ENCODE measurements around the gene MMP25. TPM values are rescaled to one million over a fixed set of nuclear protein-coding genes. Genes with fewer than 3 reads are reported as not detected.

MMP25 gene
- total RNA-seq, 4 donors from 2014 or later = 0.51 to 0.87 (median 0.83) TPM; not detected in 1

DNA sequence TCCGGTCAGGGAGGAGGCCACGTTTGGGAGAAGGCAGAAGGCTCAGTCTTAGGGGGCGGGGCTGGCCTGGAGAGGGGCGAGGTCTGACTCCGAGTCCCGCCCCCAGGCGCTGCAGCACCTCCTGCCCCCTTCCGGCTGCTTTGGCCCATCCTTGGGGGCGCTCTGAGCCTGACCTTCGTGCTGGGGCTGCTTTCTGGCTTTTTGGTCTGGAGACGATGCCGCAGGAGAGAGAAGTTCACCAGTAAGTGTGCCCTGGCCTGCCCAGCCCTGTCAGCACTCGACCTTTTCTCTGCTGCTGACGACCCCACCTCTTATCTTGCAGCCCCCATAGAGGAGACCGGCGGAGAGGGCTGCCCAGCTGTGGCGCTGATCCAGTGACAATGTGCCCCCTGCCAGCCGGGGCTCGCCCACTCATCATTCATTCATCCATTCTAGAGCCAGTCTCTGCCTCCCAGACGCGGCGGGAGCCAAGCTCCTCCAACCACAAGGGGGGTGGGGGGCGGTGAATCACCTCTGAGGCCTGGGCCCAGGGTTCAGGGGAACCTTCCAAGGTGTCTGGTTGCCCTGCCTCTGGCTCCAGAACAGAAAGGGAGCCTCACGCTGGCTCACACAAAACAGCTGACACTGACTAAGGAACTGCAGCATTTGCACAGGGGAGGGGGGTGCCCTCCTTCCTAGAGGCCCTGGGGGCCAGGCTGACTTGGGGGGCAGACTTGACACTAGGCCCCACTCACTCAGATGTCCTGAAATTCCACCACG, 24.7 kb upstream of the MMP25 start:
- Histone ChIP-seq H3K36me3 (peaks cover 10% of the 10 kb centered on the region), H3K4me3 (peak overlapping the region; percentile 60), H3K27ac (peak overlapping the region; percentile 90), H3K27me3 (peaks cover 19% of the 10 kb centered on the region), H3K9me3 (no peaks in the 10 kb centered on the region), H3K4me1 (peaks cover 63% of the 10 kb centered on the region)
- TF ChIP-seq, protein P1, sequence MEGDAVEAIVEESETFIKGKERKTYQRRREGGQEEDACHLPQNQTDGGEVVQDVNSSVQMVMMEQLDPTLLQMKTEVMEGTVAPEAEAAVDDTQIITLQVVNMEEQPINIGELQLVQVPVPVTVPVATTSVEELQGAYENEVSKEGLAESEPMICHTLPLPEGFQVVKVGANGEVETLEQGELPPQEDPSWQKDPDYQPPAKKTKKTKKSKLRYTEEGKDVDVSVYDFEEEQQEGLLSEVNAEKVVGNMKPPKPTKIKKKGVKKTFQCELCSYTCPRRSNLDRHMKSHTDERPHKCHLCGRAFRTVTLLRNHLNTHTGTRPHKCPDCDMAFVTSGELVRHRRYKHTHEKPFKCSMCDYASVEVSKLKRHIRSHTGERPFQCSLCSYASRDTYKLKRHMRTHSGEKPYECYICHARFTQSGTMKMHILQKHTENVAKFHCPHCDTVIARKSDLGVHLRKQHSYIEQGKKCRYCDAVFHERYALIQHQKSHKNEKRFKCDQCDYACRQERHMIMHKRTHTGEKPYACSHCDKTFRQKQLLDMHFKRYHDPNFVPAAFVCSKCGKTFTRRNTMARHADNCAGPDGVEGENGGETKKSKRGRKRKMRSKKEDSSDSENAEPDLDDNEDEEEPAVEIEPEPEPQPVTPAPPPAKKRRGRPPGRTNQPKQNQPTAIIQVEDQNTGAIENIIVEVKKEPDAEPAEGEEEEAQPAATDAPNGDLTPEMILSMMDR (IDR thresholded peaks at IDR 0.05) = peak in 1 of 2 donors; percentile 21
- TF ChIP-seq EP300 (IDR thresholded peaks at IDR 0.05) = no peak
- DNase-seq (ENCODE audit: low spot score in 2 of 2) = peak; percentile 90 to 91
- WGBS = 3% methylated on average over 12 of the region's 25 CpGs

DNA sequence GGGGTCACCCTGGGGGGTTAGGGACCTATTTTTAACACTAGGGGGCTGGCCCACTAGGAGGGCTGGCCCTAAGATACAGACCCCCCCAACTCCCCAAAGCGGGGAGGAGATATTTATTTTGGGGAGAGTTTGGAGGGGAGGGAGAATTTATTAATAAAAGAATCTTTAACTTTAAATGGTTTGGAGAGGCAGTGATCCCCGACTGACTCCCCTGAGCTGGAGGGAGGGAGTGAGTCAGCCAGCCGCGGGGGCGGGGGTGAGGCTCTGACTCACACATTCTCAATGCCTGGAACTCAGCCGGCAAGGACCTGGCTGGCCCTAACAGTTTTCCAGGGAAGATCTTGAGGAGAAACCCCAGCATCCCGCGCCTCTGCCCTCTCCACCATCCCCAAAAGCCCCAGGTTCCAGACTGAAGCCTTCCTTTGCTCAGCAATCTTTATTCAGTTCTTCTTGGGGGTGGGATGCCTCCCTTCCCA, 24.1 kb upstream of the MMP25 start:
- no peak for TF ChIP-seq POLR2A (IDR thresholded peaks at IDR 0.05)
- peak in 1 of 3 donors; percentile 68 for TF ChIP-seq POLR2AphosphoS5 (IDR thresholded peaks at IDR 0.05)
- Histone ChIP-seq H3K36me3 (peaks cover 16% of the 10 kb centered on the region), H3K27me3 (peaks cover 19% of the 10 kb centered on the region), H3K4me3 (peak overlapping the region; percentile 60), H3K9me3 (no peaks in the 10 kb centered on the region), H3K4me1 (peaks cover 63% of the 10 kb centered on the region), H3K27ac (peak overlapping the region; percentile 90)
- DNase-seq (ENCODE audit: low spot score in 2 of 2) = peak; percentile 94 to 95
- WGBS = under 1% methylated on average over 8 of the region's 8 CpGs

DNA sequence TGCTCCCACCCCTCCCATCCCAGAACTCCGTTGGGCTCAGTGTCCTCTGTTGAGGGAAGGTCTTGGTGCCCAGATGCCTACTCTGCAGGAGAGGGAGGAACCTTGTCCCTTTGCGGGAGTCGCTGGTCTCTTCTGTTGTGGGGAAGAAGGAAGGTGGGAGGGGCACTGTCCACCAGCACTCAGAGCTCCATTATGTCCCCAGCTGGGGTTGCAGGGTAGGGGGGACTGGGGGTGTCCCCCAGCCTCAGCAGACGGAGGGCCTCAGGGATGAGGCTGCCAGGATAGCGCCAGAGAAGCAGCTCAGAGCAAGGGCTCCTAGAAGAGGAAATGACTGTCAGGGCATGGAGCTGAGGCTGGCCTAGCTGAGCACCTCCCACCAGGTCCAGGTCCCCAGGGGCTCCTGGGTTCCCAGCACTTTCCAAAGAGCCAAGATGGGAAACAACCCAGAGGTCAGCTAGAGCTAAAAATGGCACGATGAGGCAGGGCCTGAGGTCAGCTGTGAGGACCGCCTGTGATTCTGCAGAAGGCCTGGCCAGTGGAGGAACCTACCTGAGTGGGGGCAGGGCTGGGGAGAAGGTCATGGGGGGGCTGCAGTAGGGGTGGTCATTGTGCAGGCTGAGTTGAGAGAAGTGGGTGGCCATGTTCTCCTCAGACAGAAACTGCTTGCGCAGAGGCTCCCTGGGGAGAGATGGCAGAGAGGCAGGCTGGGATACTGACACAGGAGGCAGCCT, 23.5 kb upstream of the MMP25 start:
- Histone ChIP-seq H3K4me1 (peaks cover 64% of the 10 kb centered on the region), H3K36me3 (peaks cover 19% of the 10 kb centered on the region), H3K4me3 (peak overlapping the region; percentile 60), H3K27me3 (peaks cover 15% of the 10 kb centered on the region), H3K27ac (peak overlapping the region; percentile 90), H3K9me3 (no peaks in the 10 kb centered on the region)
- TF ChIP-seq, protein P1 (IDR thresholded peaks at IDR 0.05) = no peak
- TF ChIP-seq EP300 (IDR thresholded peaks at IDR 0.05) (no peak), POLR2AphosphoS5 (IDR thresholded peaks at IDR 0.05) (no peak), POLR2A (IDR thresholded peaks at IDR 0.05) (no peak)
- DNase-seq (ENCODE audit: low spot score in 2 of 2) = no peak
- 13% methylated on average over 6 of the region's 8 CpGs for WGBS

DNA sequence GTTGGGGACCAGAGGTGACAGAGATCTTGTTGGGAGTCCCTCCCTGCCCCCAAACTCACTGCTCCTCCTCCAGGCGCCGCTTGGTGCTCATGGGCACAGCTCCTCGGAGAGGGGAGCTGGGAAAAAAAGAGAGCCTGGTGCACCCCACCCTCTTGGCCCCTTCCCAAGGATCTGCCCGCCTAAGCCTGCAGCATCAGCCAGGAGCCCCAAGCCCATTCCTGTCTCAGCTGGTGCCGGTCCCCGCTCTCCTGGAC, 23.0 kb upstream of the MMP25 start:
- peak overlapping the region; percentile 60 for H3K4me3 ChIP-seq
- TF ChIP-seq, protein P1 (IDR thresholded peaks at IDR 0.05) = no peak
- TF ChIP-seq POLR2A (IDR thresholded peaks at IDR 0.05) (no peak), POLR2AphosphoS5 (IDR thresholded peaks at IDR 0.05) (no peak), EP300 (IDR thresholded peaks at IDR 0.05) (no peak)
- peaks cover 64% of the 10 kb centered on the region for H3K4me1 ChIP-seq
- no peaks in the 10 kb centered on the region for H3K9me3 ChIP-seq
- peaks cover 19% of the 10 kb centered on the region for H3K36me3 ChIP-seq
- H3K27me3 ChIP-seq = peaks cover 10% of the 10 kb centered on the region
- H3K27ac ChIP-seq = peak overlapping the region; percentile 90
- no peak for DNase-seq (ENCODE audit: low spot score in 2 of 2)
- WGBS = 5% methylated on average over 3 of the region's 6 CpGs

DNA sequence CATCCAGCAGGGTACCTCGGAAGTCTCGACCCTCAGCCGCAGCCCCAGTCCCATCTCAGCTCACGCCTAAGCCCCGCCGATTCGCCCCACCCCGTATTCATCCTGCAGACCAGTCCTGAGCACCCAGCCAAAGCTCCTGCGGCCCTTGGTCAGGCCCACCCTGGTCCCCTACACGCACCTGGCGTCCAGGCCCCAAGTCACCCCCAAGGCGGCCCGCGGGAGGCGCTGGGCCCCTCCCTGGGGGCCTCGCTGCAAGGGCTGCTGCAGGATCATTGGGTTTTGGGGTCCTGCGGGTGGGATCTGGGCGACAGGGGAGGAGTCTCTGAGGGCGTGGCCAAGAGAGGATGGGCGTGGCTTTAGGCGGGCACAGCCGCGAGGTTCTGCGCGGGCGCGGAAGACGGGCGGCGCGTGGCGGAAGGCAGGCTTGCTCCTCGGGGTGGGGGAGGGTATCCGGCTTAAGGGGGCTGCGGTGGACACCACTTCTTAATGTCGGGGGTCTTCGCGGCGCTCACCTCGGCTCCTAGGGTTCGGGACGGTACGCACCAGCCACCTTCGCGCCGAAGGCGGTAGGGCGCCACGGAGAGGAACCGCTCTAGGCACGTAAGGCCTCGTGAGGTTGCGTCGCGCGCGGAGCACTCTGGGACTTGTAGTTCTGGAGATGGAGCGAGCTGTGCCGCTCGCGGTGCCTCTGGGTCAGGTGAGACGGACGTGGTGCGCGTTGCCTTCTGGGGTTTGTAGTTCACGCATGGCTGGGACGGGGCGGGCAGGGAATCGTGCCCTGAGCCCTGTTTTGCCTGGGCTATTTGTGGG, 22.5 kb upstream of the MMP25 start, which contains the start of the genes HCFC1R1 and THOC6:
HCFC1R1 (minus strand) TSS at position 274 of the 810 bp plus-strand sequence; CDS start at position 273, 1 bp downstream.
THOC6 (plus strand) TSS at position 367 of the 810 bp plus-strand sequence; CDS start at position 659, 292 bp downstream.
- WGBS = 0% methylated on average over 31 of the region's 69 CpGs
- TF ChIP-seq POLR2AphosphoS5 (IDR thresholded peaks at IDR 0.05) = peak; percentile 49 to 73 (median 53)
- TF ChIP-seq, protein P1 (IDR thresholded peaks at IDR 0.05) = no peak
- DNase-seq (ENCODE audit: low spot score in 2 of 2) = peak; percentile 98
- Histone ChIP-seq H3K4me1 (peaks cover 68% of the 10 kb centered on the region), H3K27me3 (peaks cover 5% of the 10 kb centered on the region), H3K4me3 (peak within 1 kb of the TSS; percentile 60), H3K27ac (peak within 1 kb of the TSS; percentile 90), H3K36me3 (peaks cover 19% of the 10 kb centered on the region), H3K9me3 (no peaks in the 10 kb centered on the region)
